Trophoblast cell (in vitro differentiated cells and primary cell): ENCODE measurements around the gene SPRR2E.

Source experiments
- DNase-seq, 2 donors: peaks; one replicate each; pipeline ENCODE4 v3.0.0-alpha.2; 2016
- H2AFZ ChIP-seq: 2 replicates; pipeline ENCODE4 v1.6.1; 2013; ENCODE audit warnings: low read length, moderate library complexity, mild to moderate bottlenecking; ENCODE audit not compliant: insufficient read depth, poor library complexity
- H2AK5ac ChIP-seq: 2 replicates; pipeline ENCODE4 v1.6.1; 2013; ENCODE audit warnings: mild to moderate bottlenecking, low read length
- H2BK120ac ChIP-seq: 2 replicates; pipeline ENCODE4 v1.6.1; 2013; ENCODE audit warnings: low read length, mild to moderate bottlenecking, moderate library complexity; ENCODE audit not compliant: insufficient read depth, poor library complexity
- H2BK12ac ChIP-seq: 2 replicates; pipeline ENCODE4 v1.6.1; 2013; ENCODE audit warnings: mild to moderate bottlenecking, low read length, moderate library complexity
- H2BK5ac ChIP-seq: 2 replicates; pipeline ENCODE4 v1.6.1; 2013; ENCODE audit warnings: low read length, low read depth, moderate library complexity, mild to moderate bottlenecking; ENCODE audit not compliant: poor library complexity
- H3K14ac ChIP-seq: 2 replicates; pipeline ENCODE4 v1.6.1; 2013; ENCODE audit warnings: mild to moderate bottlenecking, low read length
- H3K18ac ChIP-seq: 2 replicates; pipeline ENCODE4 v1.6.1; 2013; ENCODE audit warnings: mild to moderate bottlenecking, low read length
- H3K23ac ChIP-seq: 2 replicates; pipeline ENCODE4 v1.6.1; 2013; ENCODE audit warnings: low read length
- H3K27ac ChIP-seq: 2 replicates; pipeline ENCODE4 v1.5.1; 2013; ENCODE audit warnings: low read depth, mild to moderate bottlenecking, inconsistent platforms, low read length, moderate library complexity
- H3K27me3 ChIP-seq: 2 replicates; pipeline ENCODE4 v1.6.1; 2013; ENCODE audit warnings: inconsistent platforms, mild to moderate bottlenecking, low read length, moderate library complexity; ENCODE audit not compliant: insufficient read depth
- H3K36me3 ChIP-seq, 2 experiments: 1 replicate in 1 of 2; 2 replicates in 1 of 2; pipeline ENCODE4 v1.6.1; 2013; ENCODE audit warnings: low read length in 2 of 2, mild to moderate bottlenecking in 2 of 2, moderate library complexity in 1 of 2; ENCODE audit not compliant: insufficient read depth in 2 of 2, control insufficient read depth in 1 of 2
- H3K4ac ChIP-seq: 2 replicates; pipeline ENCODE4 v1.6.1; 2013; ENCODE audit warnings: low read depth, mild to moderate bottlenecking, low read length, moderate library complexity
- H3K4me1 ChIP-seq, 2 experiments: 1 replicate in 1 of 2; 2 replicates in 1 of 2; pipeline ENCODE4 v1.6.1; 2013; ENCODE audit warnings: low read length in 2 of 2, mild to moderate bottlenecking in 2 of 2, moderate library complexity in 1 of 2; ENCODE audit not compliant: insufficient read depth in 2 of 2, control insufficient read depth in 1 of 2
- H3K4me2 ChIP-seq: 2 replicates; pipeline ENCODE4 v1.6.1; 2013; ENCODE audit warnings: inconsistent platforms, mild to moderate bottlenecking, low read length, moderate library complexity
- H3K4me3 ChIP-seq: 2 replicates; pipeline ENCODE4 v1.5.1; 2013; ENCODE audit warnings: mild to moderate bottlenecking, low read depth, low read length, inconsistent platforms
- H3K79me1 ChIP-seq: one replicate; pipeline ENCODE4 v1.6.1; 2013; ENCODE audit warnings: low read length
- H3K79me2 ChIP-seq: 2 replicates; pipeline ENCODE4 v1.6.1; 2013; ENCODE audit warnings: low read length, mild to moderate bottlenecking; ENCODE audit not compliant: control insufficient read depth, insufficient read depth, poor library complexity
- H3K9ac ChIP-seq: 2 replicates; pipeline ENCODE4 v1.6.1; 2013; ENCODE audit warnings: mild to moderate bottlenecking, low read length
- H3K9me3 ChIP-seq: 2 replicates; pipeline ENCODE4 v1.6.1; 2013; ENCODE audit warnings: low read depth, mild to moderate bottlenecking, control low read depth, inconsistent platforms, low read length; ENCODE audit not compliant: insufficient read depth
- H4K12ac ChIP-seq: 2 replicates; pipeline ENCODE4 v1.6.1; 2013; ENCODE audit warnings: low read depth, mild to moderate bottlenecking, low read length, moderate library complexity
- H4K8ac ChIP-seq: 2 replicates; pipeline ENCODE4 v1.6.1; 2013; ENCODE audit warnings: low read depth, mild to moderate bottlenecking, low read length, moderate library complexity
- H4K91ac ChIP-seq: one replicate; pipeline ENCODE4 v1.6.1; 2013; ENCODE audit warnings: low read depth, mild to moderate bottlenecking, low read length, moderate library complexity
- WGBS: extraction: QIAGEN DNeasy Blood & Tissue Kit; methylation state at CpG from one replicate; pipeline ENCODE4 v1.1.7; 2013; ENCODE audit warnings: missing lambda C conversion rate; ENCODE audit not compliant: insufficient read length, insufficient coverage; ENCODE audit errors: extremely low coverage; 5-methylcytosine and 5-hydroxymethylcytosine counted together

The SPRR2E gene

DNA sequence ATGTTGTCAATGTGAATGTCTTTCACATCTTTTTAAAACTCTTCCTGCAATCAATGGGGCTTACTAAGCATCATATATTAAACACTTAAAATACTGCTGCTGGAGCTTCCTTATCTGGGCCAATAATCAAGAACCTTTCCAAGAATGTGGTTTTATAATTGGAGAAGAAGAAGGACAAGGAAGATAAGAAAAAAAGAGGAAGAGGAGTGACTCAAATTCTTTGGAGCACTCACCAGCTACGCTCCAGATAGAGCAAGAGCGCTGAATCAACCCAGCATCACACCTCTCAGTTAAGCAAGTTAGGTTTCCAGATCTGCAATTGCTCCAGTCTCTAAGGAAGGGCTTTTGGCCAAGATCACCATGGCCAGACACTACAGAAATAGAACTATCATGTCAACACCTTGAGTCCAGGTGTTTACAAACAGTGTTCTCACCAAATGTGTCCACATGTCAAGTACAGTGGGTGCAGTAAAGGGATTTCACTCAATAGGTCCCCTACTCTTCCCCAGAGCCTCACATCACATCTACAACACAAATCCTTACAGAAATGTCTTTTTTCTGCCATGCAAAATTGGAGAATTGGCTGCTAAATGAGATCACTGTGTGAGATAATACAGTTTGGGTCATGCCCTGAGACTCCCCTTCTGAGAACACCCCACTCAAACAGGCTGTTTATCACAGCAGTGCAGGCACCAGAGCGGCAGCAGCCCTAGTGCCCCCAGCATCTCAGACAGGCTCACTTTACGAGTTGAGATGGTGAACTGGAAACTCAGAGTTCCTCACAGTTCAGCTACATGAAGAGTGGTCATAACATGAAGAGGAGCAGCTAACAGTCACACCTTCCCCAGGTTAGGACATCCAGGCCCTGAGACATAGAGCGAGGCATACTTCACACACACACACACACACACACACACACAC is 21.3 kb downstream of the SPRR2E start:
- Histone ChIP-seq H4K91ac (no peak overlapping the region), H2AK5ac (no peak overlapping the region), H3K9me3 (no peaks in the 10 kb centered on the region), H2BK5ac (no peak overlapping the region), H3K4me1 (no peaks in the 10 kb centered on the region), H3K4me2 (no peak overlapping the region), H3K36me3 (no peaks in the 10 kb centered on the region), H3K27ac (no peak overlapping the region), H2AFZ (no peak overlapping the region), H2BK12ac (no peak overlapping the region), H4K12ac (no peak overlapping the region), H3K27me3 (no peaks in the 10 kb centered on the region), H3K79me1 (no peaks in the 10 kb centered on the region), H3K4me3 (no peak overlapping the region), H3K79me2 (no peaks in the 10 kb centered on the region), H3K14ac (no peak overlapping the region), H3K18ac (no peak overlapping the region), H2BK120ac (no peak overlapping the region), H3K23ac (no peak overlapping the region), H4K8ac (no peak overlapping the region), H3K4ac (no peak overlapping the region), H3K9ac (no peak overlapping the region)
- WGBS = no CpG with 5 or more reads among the region's 5 CpGs
- no peak for DNase-seq

DNA sequence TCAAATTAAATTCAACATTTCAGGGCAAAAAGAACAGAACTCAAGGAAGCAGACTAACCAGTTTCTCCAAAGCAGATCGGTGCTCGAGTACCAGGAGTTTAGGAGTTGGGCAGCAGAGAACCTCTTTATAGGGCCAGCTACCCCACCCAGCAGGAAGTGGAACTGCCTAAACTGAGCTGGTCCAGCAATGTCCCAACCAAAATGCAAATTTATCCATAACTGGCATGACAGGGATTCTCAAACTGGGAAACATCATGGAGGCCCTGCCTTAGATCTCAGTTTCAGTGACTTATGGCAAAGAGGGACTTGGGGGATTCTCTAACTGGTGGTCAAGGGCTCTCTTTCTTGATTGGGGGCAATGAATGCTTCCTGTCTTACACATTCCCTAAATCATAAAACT is 22.8 kb downstream of the SPRR2E start, which contains the start of gene SPRR2B:
Gene SPRR2B, minus strand, starts transcription at position 101 of the 400 bp plus-strand sequence. CDS start 772 bp downstream, outside the sequence.
- Histone ChIP-seq H3K9me3 (no peaks in the 10 kb centered on the region), H4K91ac (no peak within 1 kb of the TSS), H2BK120ac (no peak within 1 kb of the TSS), H3K27me3 (no peaks in the 10 kb centered on the region), H4K12ac (no peak within 1 kb of the TSS), H3K27ac (no peak within 1 kb of the TSS), H3K18ac (no peak within 1 kb of the TSS), H3K4me3 (no peak within 1 kb of the TSS), H3K4me2 (no peak within 1 kb of the TSS), H2BK12ac (no peak within 1 kb of the TSS), H3K79me2 (no peaks in the 10 kb centered on the region), H2BK5ac (no peak within 1 kb of the TSS), H3K14ac (no peak within 1 kb of the TSS), H3K23ac (no peak within 1 kb of the TSS), H3K4ac (no peak within 1 kb of the TSS), H4K8ac (no peak within 1 kb of the TSS), H2AK5ac (no peak within 1 kb of the TSS), H3K9ac (no peak within 1 kb of the TSS), H3K79me1 (no peaks in the 10 kb centered on the region), H3K4me1 (no peaks in the 10 kb centered on the region), H3K36me3 (no peaks in the 10 kb centered on the region), H2AFZ (no peak within 1 kb of the TSS)
- DNase-seq = no peak
- no CpG with 5 or more reads among the region's 2 CpGs for WGBS

DNA sequence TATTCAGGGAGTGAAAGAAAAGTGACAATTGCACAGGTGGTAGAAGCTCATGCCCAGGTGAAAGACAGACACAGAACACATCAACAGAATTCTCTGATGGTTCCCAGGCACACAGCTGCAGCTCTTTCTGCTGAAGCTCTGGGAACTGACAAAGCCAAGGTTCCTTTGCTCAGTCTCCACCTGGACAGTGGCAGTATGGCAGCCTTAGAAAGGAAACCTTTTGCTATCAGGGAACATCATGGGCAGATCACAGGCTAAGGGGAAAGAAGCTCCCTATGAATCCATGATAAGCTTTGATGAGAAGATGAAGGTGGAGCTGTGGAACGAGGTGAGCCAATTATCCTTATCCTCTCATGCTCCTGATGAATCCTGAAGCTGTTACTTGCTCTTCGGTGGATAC is 24.1 kb downstream of the SPRR2E start:
- H3K27ac ChIP-seq = no peak overlapping the region
- H3K23ac ChIP-seq = no peak overlapping the region
- H4K91ac ChIP-seq = no peak overlapping the region
- no peak overlapping the region for H3K9ac ChIP-seq
- no peak overlapping the region for H2AK5ac ChIP-seq
- WGBS = no CpG with 5 or more reads among the region's 2 CpGs
- H2BK12ac ChIP-seq = no peak overlapping the region
- H3K79me2 ChIP-seq = no peaks in the 10 kb centered on the region
- H3K4me3 ChIP-seq = no peak overlapping the region
- H3K14ac ChIP-seq = no peak overlapping the region
- H3K4me2 ChIP-seq = no peak overlapping the region
- H3K9me3 ChIP-seq = no peaks in the 10 kb centered on the region
- no peaks in the 10 kb centered on the region for H3K79me1 ChIP-seq
- DNase-seq = no peak
- H2AFZ ChIP-seq = no peak overlapping the region
- no peak overlapping the region for H2BK120ac ChIP-seq
- no peak overlapping the region for H2BK5ac ChIP-seq
- H3K4me1 ChIP-seq = no peaks in the 10 kb centered on the region
- H3K4ac ChIP-seq = no peak overlapping the region
- H3K36me3 ChIP-seq = no peaks in the 10 kb centered on the region
- H3K18ac ChIP-seq = no peak overlapping the region
- H4K8ac ChIP-seq = no peak overlapping the region
- no peak overlapping the region for H4K12ac ChIP-seq
- H3K27me3 ChIP-seq = no peaks in the 10 kb centered on the region

DNA sequence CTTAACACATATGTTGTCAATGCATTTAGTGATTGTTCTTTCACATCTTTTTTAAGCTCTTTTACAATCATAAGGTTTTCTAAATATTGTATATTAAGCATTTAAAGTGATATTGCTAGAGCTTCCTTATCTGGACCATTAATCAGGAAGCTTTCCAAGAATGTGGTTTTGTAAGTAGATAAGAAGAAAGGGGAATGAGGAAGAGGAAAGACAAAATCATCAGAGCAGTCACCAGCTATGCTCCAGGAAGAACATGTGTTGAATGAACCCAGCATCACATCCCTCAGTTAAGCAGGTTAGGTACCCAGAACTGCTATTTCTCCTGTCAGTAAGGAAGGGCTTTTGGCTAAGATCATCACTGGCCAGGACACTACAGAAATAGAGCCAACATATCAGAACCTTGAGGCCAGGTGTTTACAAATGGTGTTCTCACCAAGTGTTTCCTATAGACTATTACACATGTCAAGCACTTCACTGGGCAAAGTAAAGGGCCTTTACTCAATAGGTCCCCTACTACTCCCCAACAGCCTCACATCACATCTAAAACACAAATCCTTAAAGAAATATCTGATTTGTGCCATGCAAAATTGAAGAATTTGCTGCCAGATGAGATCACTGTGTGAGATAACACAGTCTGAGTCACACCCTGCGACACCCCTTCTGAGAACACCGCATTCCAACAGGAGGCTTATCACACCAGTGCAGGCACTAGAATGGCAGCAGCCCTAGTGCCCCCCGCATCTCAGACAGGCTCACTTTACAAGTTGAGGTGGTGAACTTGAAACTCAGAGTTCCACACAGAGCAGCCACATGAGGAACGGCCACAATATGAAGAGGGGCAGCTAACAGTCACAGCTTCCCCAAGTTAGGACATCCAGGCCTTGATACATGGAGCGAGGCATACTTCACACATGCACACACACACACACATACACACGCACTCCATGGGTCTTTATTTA is 35.2 kb downstream of the SPRR2E start:
- Histone ChIP-seq H4K91ac (no peak overlapping the region), H3K18ac (no peak overlapping the region), H3K23ac (no peak overlapping the region), H2AK5ac (no peak overlapping the region), H2BK5ac (no peak overlapping the region), H3K4me1 (peaks cover 0 to 3% of the 10 kb centered on the region in 2 experiments), H4K12ac (no peak overlapping the region), H3K79me1 (no peaks in the 10 kb centered on the region), H3K79me2 (no peaks in the 10 kb centered on the region), H3K4me2 (no peak overlapping the region), H3K4me3 (no peak overlapping the region), H3K9ac (no peak overlapping the region), H3K14ac (no peak overlapping the region), H3K27ac (no peak overlapping the region), H3K36me3 (no peaks in the 10 kb centered on the region), H3K9me3 (no peaks in the 10 kb centered on the region), H3K27me3 (no peaks in the 10 kb centered on the region), H4K8ac (no peak overlapping the region), H3K4ac (no peak overlapping the region), H2BK120ac (no peak overlapping the region), H2BK12ac (no peak overlapping the region), H2AFZ (no peak overlapping the region)
- peak; percentile 30 to 49 for DNase-seq
- no CpG with 5 or more reads among the region's 6 CpGs for WGBS
